ENCODE data around the gene ST6GALNAC3. TPM values are rescaled to one million over a fixed set of nuclear protein-coding genes. Genes with fewer than 3 reads are reported as not detected.

Gene ST6GALNAC3
- total RNA-seq, 2 donors from 2014 or later: 2.5 to 5.7 TPM

DNA sequence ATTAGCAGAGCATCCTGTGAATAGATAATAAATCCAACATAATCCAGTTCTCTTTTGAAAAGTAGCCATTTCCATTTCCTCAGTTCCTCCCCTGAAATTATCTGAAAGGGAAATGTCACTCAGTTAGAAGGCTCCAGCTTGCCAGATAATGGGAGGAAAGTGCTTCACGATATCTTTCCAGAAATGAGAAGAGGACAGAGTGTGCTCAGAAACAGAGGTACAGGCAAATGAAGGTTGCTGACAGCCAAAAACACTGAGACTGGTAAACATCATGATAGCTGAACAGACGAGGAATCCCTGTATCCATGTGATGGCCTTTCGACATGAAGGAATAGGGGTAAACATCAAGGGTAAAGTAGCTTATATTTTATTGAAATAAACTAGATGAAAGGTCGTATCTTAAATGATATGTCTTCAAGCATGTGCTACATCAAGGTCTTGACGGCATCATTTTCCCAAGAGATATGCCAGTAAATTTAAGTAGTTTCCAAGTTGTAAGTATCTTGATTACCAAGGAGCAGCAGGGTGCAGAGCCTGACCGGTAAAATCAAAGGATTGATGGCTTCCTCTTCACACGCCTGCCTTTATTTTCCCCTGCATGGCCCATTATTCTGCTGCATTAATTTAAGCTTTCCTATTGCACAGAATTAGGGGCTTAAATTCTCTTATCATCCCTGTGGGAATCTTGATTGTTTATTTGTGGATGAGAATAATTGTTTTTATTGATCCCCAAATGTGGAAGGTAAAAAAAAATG lies 548.4 kb downstream of the ST6GALNAC3 start:
- no peak overlapping the region for H3K9ac ChIP-seq (ENCODE audit: low read depth in 2 of 2, low read length in 2 of 2)
- no peaks in the 10 kb centered on the region for H3K9me3 ChIP-seq
- no peak overlapping the region for H3K27ac ChIP-seq
- intact Hi-C loops (cut with DNase I): no loop called here
- H3K27me3 ChIP-seq: no peaks in the 10 kb centered on the region
- no peaks in the 10 kb centered on the region for H3K36me3 ChIP-seq
- no peak overlapping the region for H3K4me3 ChIP-seq
- no peak for DNase-seq
- H3K4me1 ChIP-seq: no peaks in the 10 kb centered on the region
- TF ChIP-seq, protein P1, sequence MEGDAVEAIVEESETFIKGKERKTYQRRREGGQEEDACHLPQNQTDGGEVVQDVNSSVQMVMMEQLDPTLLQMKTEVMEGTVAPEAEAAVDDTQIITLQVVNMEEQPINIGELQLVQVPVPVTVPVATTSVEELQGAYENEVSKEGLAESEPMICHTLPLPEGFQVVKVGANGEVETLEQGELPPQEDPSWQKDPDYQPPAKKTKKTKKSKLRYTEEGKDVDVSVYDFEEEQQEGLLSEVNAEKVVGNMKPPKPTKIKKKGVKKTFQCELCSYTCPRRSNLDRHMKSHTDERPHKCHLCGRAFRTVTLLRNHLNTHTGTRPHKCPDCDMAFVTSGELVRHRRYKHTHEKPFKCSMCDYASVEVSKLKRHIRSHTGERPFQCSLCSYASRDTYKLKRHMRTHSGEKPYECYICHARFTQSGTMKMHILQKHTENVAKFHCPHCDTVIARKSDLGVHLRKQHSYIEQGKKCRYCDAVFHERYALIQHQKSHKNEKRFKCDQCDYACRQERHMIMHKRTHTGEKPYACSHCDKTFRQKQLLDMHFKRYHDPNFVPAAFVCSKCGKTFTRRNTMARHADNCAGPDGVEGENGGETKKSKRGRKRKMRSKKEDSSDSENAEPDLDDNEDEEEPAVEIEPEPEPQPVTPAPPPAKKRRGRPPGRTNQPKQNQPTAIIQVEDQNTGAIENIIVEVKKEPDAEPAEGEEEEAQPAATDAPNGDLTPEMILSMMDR (IDR thresholded peaks at IDR 0.05): no peak

DNA sequence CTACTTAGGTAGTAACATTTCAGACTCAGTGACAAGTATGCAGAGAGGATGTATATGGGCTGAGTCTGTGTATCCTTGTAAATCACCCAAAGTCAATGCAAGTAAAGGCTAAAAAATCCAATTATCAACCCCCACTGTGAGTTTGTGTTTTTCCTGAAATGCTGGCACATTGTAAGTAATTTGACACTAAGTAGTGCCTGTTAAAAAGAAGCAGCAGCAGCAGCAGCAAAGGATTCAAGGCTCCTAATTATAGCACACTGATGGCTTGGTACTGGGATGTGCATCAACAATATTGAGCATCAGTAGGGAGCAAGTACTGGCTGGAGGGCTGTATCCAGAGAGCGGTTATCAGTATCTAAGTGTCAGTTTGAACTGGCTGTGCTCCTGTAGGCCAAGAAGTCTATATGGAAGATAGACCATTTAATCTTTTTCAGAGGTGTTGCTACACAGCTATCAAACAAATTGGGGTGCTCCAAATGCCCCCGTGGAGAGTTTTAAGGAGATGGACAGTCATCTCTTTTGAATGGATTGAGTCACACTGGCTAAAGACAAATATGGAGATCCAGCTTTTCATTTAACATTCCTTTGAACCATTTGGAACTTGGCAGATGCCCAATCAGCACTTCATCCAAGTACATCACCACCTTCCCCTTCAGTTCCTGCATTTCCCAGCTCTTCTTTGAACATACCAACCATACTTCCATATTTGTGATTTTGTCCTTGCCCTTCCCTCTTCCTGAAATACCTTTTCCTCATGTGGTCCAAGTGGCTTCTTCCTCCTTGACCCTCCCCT lies 551.5 kb downstream of the ST6GALNAC3 start:
- H3K4me3 ChIP-seq: no peak overlapping the region
- H3K27me3 ChIP-seq: no peaks in the 10 kb centered on the region
- H3K9me3 ChIP-seq: no peaks in the 10 kb centered on the region
- H3K9ac ChIP-seq (ENCODE audit: low read depth in 2 of 2, low read length in 2 of 2): no peak overlapping the region
- H3K4me1 ChIP-seq: no peaks in the 10 kb centered on the region
- TF ChIP-seq, protein P1 (IDR thresholded peaks at IDR 0.05): no peak
- H3K27ac ChIP-seq: no peak overlapping the region
- intact Hi-C loops (cut with DNase I): no loop called here
- no peak for DNase-seq
- no peaks in the 10 kb centered on the region for H3K36me3 ChIP-seq

DNA sequence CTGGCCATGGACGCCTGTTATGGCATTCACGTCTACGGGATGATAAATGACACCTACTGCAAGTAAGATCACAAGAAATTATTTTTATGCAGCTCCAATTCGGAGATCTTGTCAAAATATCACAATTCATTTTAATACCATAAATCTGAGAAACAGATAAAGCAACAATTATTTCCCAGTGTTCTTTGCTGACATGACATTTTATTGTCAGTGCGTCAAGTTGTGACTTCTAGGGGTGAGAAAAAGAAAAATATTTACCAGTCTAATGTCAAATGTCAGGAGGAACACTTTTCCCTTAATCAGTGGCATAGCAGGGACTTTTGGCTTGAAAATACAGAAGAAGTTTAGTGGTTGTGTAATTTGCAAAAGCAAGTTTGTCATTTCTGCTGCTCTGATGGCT lies 553.0 kb downstream of the ST6GALNAC3 start:
- TF ChIP-seq, protein P1 (IDR thresholded peaks at IDR 0.05): no peak

DNA sequence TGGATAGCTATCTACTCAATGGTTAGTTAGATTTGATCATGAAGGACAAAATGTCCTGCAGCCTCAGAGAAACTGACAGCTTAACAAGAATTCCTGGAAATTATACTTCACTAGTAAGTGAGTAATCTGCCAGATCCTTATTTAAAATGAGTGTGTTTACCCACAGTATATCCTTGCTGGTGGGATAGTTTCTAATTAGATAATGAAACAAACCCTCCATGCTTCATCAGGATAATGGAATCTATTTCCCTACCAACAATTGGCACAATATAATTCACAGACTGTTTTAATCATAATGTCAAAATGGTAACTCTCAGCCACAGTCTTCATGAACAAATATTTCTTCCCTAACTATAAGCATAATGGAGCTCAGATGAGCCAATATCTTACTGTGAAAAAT lies 553.4 kb downstream of the ST6GALNAC3 start:
- TF ChIP-seq, protein P1 (IDR thresholded peaks at IDR 0.05): no peak
- no peak overlapping the region for H3K27ac ChIP-seq
- DNase-seq: no peak
- H3K4me1 ChIP-seq: no peaks in the 10 kb centered on the region
- no peaks in the 10 kb centered on the region for H3K9me3 ChIP-seq
- no peaks in the 10 kb centered on the region for H3K27me3 ChIP-seq
- H3K36me3 ChIP-seq: no peaks in the 10 kb centered on the region
- intact Hi-C loops (cut with DNase I): no loop called here
- H3K4me3 ChIP-seq: no peak overlapping the region
- H3K9ac ChIP-seq (ENCODE audit: low read depth in 2 of 2, low read length in 2 of 2): no peak overlapping the region

More for the DNA sequence above, 553.0 kb downstream of the ST6GALNAC3 start:
- no peaks in the 10 kb centered on the region for H3K4me1 ChIP-seq
- no peak overlapping the region for H3K27ac ChIP-seq
- no peaks in the 10 kb centered on the region for H3K36me3 ChIP-seq
- intact Hi-C loops (cut with DNase I): no loop called here
- H3K4me3 ChIP-seq: no peak overlapping the region
- no peak for DNase-seq
- no peak overlapping the region for H3K9ac ChIP-seq (ENCODE audit: low read depth in 2 of 2, low read length in 2 of 2)
- no peaks in the 10 kb centered on the region for H3K9me3 ChIP-seq
- no peaks in the 10 kb centered on the region for H3K27me3 ChIP-seq

DNA sequence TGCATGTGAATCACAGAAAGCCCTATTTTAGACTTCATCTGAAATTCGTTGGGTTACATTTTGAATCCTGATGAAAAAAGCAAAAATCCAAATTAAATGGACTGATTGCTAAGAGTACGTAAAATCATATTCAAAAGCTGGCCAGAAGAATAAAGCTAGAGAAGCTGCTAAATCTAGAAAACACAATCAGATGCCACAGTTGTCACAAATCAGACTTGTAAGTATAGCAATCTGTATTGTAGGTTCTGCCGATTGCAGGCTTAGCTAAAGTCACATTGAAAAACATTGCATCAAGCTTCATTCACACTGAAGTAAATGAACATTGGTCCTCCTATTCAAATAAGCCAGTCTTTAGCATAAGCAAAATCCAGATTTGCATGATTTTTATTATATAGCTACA lies 557.6 kb downstream of the ST6GALNAC3 start:
- no peaks in the 10 kb centered on the region for H3K9me3 ChIP-seq
- DNase-seq: no peak
- H3K4me3 ChIP-seq: no peak overlapping the region
- no peaks in the 10 kb centered on the region for H3K36me3 ChIP-seq
- TF ChIP-seq, protein P1 (IDR thresholded peaks at IDR 0.05): no peak
- H3K27ac ChIP-seq: no peak overlapping the region
- no peaks in the 10 kb centered on the region for H3K27me3 ChIP-seq
- H3K9ac ChIP-seq (ENCODE audit: low read depth in 2 of 2, low read length in 2 of 2): no peak overlapping the region
- intact Hi-C loops (cut with DNase I): no loop called here
- H3K4me1 ChIP-seq: no peaks in the 10 kb centered on the region

Data from colonic mucosa (tissue), 4 donors.